HG03139 (cell line): Measurements from ENCODE around the gene LMX1B.
"Not testable (repeated sequence)": the region's sequence is repeated elsewhere in the genome, so short reads cannot be mapped to it uniquely, and the experiment has no call there.

Experiments
- ATAC-seq: cut with Tn5 transposase; IDR thresholded peaks from one replicate; pipeline ENCODE4 v1.9.1; 2021; ENCODE audit not compliant: unreplicated experiment

Gene LMX1B

DNA sequence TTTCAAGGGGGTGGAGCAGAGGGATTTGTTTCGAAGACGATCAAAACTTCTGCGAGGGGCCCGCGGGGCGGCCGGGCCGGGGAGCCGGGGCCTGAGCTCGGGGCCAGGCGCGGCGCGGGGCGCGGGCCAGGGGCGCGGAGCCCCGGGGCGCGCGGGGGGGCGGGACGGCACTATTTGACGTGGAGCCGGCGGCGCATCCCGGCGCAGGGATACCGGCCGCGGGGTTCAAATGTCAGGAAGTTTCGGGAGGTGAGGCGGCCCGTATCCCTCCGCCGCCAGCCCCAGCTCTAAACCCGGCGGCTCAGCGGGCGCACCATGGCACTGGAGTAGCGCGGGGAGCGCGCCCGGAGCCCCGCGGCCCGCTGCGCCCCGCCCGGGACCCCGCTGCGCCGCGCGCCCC is at the start of gene LMX1B:
Gene LMX1B, plus strand, starts transcription at position 278 of the 400 bp plus-strand sequence. CDS start 522 bp downstream, outside the sequence.
- no peak for ATAC-seq

GRCh38 chr9:126564128-126564527 is 49.6 kb upstream of the LMX1B start:
- ATAC-seq, result no peak

DNA sequence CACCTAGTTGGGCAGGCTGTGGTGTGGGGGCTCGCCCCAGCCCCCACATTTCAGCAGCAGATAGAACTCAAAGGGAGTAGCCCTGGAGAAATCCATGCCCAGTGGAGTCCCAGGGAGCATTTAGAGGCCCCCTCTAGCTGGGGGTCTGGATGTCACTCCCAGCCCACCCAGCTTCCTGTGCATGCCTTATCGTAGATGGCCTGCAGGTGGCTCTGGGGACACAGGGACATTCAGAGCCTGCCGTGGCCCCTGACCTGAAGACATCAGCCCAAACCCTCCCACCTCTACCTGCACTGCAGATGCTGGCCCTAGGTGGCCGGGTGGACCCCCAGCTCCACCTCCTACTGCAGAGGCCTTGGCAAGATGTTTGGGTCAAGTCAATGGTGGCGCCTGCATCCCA is 49.0 kb upstream of the LMX1B start:
- ATAC-seq, result no peak

DNA sequence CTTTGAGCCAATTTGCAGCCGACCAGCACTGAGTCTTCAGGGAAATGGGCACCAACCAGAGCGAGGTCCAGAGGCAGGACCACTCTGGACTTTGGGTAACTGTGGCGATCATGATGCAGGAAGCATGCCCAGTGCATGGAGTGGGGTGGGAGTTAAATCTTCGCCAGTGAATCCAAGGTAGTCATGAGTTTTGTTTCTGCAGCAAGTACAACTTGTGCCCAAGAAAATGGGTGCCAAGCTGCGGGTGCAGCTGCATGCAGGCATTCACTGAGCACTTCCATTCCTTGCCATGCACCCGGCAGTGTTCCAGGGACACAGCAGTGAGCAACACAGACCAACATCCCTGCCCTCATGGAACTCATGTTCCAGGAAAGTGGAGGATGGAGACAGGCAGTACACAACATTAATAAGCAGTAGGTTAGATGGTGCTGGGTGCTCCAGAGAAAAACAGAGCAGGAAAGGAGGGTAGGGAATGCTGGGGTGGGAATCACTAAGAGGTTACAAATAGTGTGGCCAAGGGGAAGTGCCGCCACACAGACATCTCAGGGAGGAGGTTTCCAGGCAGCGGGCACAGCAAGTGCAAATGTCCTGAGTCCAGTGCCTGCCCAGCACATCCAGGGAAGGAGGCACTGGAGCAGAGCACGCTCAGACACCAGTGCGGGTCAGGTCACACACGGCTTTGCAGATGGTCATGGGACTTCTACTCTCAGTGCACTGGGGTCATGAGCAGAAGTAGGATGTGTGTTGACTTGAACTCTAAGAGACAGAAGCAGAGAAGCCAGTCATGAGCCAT is 48.2 kb upstream of the LMX1B start:
- no peak for ATAC-seq

DNA sequence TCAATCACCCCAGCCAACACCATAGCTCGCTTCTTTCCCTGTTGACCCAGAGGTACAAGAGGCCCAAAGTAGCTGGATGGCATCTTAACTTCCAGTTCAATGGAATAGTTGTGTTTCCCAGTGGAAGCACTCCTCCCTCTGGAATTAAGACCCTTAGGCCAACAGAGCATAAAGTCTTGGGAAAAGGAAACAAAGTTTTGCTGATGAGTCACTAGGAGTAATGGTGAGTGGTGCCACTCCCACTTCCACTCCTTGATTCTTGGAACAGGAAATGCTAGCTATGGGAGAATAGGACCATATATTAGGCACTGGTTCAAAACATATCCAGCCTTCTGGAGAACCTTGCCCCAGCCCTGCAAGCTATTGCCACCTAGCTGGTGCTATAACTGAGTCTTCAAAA is 44.7 kb upstream of the LMX1B start:
- no peak for ATAC-seq

DNA sequence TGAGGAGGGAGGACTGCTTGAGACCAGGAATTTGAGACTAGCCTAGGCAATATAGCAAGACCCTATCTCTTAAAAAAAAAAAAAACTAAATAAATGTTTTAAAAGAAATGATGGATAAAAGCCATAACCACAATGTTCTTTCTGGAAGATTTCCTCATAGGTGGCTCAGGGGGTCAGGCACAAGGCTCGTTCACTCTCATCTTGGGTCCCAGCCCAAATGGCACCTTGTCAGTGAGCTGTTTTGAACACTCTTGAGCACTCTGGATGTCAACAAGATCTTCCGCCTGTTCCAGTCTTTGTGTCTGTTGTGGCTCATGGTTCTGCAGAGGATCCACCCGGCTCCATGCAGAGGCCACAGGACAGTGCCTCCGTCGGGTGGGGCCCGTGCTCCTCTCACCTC is 35.7 kb upstream of the LMX1B start:
- no peak for ATAC-seq

DNA sequence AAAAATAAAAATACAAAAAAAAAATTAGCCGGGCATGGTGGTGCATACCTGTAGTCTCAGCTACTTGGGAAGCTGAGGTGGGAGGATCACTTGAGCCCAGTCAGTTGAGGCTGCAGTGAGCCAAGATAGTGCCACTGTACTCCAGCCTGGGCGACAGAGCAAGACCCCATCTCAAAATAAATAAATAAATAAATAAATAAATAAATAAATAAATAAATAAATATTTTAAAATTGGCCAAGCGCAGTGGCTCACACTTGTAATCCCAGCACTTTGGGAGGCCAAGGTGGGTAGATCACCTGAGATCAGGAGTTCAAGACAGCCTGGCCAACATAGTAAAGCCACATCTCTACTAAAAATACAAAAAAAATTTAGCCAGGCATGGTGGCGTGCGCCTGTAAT is 33.4 kb upstream of the LMX1B start:
- ATAC-seq, result not testable (repeated sequence)

DNA sequence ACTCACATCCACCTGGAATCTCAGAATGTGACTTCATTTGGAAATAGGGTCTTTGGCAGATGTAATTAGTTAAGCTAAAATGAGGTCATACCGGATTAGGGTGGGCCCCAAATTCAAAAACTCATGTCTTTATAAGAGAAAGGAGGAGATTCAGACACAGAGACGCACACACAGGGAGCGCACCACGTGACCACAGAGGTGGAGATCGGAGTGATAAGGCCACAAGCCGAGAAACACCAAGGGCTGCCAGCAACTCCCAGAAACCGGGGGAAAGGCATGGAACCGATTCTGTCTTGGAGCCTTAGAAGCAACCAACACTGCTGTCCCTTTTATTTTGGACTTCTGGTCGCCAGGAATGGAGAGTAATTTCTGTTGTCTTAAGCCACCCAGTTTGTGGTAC is 31.8 kb upstream of the LMX1B start:
- no peak for ATAC-seq

- no peak for ATAC-seq
Measured at GRCh38 chr9:126582427-126582826, 31.3 kb upstream of the LMX1B start.

GRCh38 chr9:126583144-126583760 is 30.5 kb upstream of the LMX1B start:
- ATAC-seq, result no peak

DNA sequence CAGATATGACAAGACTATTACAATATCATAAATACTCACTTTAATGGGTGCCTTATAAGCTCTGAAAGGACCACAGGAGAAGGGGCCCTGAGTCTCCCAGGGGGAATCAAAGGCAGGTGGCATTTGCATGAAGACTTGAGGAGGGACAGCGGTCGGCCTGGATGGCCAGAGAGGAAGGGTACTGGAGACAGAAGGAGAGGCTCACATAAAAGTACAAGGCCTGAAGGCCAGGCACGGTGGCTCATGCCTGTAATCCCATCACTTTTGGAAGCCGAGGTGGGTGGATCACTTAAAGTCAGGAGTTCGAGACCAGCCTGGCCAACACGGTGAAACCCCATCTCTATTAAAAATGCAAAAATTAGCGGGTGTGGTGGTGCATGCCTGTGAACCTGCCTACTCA is 29.1 kb upstream of the LMX1B start:
- ATAC-seq, result no peak

GRCh38 chr9:126586236-126586635 is 27.5 kb upstream of the LMX1B start:
- ATAC-seq, result no peak

DNA sequence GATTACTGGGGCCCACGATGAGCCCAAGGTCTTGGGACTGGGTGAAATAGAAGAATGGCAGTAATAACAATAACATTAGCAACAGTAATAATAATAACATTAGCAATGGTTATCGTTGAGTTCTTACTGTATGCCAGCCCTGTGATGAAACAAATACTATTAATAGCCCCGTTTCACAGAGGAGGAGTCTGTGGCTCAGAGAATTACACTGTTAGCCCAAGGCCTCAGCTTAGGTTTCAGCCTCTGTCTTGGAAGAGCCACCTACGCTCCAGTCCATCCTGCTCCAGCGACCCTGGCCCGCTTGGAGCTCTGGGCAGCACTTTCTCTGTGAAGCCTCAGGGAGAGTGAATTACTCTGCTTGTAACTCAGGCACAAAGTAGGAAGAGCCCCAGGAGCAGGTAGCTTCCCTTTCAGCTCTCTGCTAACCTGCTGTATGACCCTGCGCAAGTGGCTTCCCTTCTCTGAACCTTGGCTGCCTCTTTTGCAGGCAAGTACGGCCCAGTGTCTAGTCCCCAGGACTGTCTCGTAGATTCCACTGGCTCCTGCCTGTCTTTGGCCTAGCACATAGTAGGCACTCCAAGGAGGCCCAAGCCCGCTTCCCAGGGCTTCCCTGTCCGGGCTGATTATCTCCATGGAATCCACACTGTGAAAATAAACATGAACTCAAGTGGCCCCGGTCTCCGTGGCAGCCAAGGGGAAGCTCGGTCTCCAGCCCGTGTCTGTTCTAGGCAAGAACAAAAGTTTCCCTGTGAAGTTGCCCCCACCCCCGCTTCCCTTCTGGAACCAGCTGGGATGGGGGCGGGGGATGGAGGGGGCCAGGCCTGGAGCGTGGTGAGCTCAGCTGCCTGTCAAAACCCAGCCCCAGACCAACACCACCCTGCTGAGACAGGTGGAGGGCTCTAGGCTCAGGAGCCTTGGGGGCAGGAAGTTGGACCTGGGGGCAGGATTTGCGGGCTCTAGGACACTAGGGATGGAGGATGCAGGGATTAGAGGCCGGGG is 26.2 kb upstream of the LMX1B start:
- ATAC-seq, result no peak

- ATAC-seq, result no peak
Measured at GRCh38 chr9:126588491-126589168, 25.1 kb upstream of the LMX1B start.

DNA sequence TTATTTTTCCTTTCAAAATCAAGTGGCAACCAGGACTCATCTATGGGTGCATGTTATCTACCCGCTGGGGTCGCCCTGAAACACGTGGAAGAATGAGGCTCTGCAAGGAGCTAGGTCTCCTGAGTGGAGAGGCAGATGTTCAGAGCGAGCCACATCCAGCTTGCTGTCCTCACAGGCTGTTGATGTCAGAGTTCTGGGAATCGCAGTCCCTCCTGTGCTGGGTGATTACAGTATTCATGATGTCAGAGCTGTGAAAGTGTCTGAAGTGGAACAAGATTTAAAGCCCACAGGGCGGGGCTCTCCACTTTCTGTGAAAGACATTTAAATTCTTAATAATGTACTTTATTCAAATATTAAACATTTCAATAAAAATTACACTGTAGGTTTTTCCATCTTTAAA is 24.4 kb upstream of the LMX1B start:
- ATAC-seq, result no peak

- ATAC-seq, result no peak
Measured at GRCh38 chr9:126591083-126591482, 22.6 kb upstream of the LMX1B start.

- ATAC-seq, result no peak
Measured at GRCh38 chr9:126591922-126592321, 21.8 kb upstream of the LMX1B start.

DNA sequence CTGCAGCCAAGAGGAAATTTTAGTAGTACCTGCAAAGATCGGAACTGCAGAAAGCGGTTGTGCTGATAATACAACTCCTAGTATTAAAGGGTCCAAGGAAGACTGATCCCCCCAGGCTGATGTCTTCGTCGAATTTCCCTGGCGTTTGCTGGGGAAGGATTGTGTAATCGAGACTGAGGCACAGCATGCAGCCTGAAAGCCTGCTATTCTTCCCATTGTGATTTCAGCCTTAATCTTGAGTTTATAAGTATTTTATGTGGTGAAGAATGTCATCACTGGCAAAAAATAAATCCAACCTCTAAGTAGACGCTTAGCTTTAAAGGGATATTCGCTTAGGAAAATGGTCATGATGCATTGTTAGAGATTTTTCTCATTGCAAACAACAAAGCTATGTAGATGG is 21.3 kb upstream of the LMX1B start:
- ATAC-seq, result no peak

DNA sequence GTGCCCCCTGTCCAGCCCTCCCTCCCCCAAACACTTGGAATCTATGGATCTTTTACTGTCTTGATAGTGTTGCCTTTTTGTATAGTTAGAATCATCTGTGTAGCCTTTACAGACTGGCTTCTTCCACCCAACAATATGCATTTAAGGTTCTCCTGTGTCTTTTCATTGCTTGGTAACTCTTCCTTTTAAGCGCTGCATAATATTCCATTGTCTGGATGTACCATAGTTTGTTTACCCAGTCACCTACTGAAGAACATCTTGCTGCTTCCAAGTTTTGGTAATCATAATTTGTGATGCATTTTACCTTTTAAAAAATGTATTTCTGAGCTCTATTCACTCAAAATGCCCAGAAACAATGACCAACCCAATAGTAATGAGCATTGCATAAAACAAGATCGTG is 17.7 kb upstream of the LMX1B start:
- ATAC-seq, result no peak

GRCh38 chr9:126599047-126599650 is 14.6 kb upstream of the LMX1B start:
- ATAC-seq, result no peak
